Measurements from ENCODE around the gene TGFBR3.
A peak's percentile ranks its signal among the peaks of the same experiment; 100 is the strongest.
"Not testable (repeated sequence)": the region's sequence is repeated elsewhere in the genome, so short reads cannot be mapped to it uniquely, and the experiment has no call there.

TGFBR3 gene

DNA sequence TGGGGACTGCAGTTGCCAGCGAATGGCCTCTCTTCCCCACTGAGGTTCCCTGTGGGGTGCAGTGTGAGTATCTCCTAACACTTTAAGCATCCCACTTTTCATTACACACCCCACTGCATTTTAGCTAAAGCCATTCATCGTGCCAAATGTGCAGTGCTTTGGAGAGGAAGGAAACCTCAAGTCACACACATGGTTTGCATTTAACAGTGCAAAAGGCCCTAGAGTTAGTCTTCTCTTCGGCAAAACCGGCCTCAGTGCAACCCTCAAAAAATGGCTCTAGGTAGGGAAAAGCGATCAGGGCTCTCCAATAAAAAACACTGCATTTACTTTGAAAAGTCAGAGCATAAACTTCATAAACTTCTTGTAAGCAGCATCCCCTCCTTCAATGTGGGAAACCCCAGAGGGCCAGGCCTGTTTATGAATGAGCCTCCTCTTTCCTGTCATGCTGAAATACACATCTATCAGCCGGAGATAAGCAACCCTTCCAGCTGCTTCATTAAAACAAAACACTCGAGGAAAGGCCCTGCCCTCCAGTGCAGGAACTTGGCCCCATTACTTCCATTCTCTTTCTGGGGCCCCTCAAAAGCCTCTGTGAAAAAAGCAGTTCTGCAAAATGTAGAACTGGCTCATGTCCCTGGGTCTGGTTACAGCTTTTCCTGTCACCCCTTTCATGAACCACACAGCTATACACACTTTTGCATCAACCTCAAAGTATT, 201.3 kb downstream of the TGFBR3 start:
- no peak for DNase-seq (ENCODE audit: low read depth in 2 of 2)

DNA sequence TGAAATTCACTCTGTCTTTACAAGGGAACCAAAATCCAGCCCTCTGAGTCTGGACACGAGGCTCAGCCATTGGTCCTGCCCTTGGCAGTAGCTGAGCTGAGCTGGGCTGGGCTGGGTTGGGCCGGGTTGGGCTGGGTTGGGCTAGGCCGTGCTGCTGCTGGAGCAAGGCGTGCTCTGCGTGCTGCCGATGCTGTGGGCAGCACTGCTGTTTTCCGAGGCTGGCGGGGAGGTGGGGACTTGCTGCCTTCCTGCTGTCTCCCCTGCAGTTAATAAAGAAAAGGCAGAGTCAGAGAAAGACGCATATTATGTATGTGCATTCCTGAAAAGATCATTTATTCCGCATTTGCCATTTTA, 202.4 kb downstream of the TGFBR3 start:
- no peak for DNase-seq (ENCODE audit: low read depth in 2 of 2)

DNA sequence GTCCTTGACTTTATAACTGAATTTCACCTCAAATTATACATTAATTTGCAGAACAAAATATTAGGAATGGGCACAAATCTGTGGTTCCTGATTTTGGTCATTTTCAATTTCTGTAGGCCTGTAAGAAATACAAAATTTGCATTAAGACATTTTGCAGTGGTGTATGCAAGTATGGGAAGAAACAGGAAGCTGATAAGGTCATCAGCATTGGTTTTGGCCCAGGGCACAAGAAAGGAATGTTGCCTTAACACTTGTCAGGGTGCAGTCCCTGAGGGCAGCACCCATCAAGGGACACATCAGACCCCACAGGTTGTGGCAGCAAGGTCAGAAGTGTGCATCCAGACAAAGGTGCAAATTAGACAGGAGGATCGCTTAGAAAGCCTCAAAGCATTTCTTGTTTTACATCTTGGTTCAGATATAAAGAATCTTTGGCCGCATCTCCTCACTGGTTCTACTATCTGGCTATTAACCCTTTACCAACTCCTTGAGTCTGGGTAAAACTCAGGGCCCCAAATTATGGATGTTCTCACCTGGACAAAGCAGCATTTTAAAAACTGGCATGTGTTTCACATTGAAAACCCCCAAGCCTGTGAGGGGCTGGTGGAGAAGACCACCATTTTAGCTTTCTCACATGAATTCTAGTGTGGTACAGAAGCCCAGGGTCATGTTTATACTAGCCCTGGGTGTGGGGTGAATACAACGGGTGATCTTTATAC, 202.9 kb downstream of the TGFBR3 start:
- DNase-seq (ENCODE audit: low read depth in 2 of 2): no peak

DNA sequence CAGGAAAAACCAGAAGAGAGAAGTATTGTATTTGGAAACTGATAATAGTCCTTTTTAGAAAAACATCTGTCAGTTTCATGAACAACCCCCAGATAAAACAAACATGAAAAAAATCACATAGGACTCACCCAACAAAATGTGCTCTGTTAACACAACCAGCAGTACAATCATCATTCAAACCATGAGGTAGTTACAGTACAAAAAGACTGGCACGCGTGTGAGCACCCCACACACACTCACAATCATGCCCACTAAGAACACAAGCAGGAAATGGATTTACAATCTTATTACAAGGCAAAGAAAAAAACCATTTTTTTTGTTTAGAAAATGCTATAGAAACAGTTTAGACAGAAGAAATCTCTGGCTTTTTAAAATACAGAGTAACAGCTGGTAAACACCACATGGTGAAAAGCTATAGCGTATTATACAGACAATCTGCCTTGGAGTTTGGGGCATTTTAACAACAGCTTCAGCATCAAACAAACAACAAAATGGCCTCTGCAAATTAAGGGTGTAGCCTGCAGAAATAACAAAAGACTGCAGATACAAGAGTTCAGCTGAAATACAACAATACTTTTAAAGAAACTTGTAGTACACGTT, 205.3 kb downstream of the TGFBR3 start:
- DNase-seq (ENCODE audit: low read depth in 2 of 2): no peak

DNA sequence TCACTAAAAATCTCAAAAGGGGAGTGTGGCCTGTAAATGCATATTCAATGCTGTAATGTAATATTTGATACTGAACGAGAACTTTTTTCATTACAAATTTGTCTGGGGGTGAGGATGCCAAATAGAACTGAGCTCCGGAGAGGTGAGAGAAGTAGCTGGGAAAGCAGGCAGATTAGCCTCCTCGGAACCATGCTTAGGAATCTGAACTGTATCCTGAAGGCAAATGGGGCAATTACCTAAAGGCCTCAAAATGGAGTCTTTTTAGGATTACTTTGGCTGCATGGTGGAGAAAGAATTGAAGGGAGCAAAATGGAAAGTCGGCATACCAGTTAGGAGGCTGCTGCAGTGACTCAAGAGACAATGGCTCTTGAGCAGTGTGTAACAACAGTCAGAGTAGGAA, 206.5 kb downstream of the TGFBR3 start:
- no peak for DNase-seq (ENCODE audit: low read depth in 2 of 2)

DNA sequence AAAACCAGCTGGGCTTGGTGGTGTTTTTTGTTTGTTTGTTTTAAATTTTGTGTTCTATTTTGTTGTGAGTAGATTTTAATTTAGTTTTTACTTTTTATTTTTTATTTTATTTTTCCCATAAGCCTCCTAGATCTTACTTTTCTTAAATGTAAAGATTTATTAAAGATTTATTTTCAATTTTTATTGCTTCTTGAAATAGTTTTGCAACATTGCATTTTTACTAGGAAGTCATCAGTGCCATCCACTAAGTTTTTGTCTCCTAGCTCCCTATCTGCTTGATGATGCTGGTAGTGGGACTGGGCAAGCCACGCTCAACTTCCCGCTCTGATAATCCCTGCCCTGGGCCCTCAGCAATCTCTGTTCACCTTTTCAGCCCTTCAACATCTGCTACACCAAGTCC, 209.9 kb downstream of the TGFBR3 start:
- no peak for DNase-seq (ENCODE audit: low read depth in 2 of 2)

DNA sequence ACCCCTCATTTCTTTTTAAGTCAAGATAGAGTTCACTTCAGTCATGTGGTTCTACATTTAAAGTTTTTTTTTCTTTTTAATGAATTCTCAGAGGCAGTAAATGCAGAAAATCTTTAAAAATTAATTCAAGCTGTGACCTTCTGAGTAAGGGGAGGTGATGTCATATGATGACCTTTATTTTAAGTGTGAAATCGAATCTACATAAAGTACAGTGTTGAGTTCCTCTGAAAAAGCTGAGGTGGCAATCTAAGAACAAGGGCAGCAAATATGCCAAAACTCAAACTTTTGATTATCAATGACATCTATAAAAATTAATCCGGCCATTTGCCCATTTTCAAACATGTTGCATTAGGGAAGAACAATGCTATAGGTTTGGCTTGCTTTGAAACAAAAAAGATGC, 211.8 kb downstream of the TGFBR3 start:
- DNase-seq (ENCODE audit: low read depth in 2 of 2): no peak

DNA sequence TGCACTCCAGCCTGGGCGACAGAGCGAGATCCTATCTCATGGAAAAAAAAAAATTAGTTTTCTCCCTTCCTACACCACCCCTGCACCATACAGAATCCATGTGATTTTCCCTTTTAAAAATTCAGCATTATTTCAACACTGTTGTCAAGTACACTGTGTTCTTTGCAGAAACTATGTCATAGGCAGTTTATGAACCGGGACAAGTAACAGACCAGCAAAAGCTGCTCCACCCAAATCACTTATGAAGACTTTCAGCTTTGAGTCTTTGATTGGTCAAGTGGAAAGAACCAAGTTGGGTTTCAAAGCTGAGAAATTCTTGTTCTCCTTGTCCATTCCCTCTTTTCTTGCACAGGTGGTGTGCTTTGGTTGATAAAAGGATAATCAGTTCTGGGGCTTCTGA, 212.3 kb downstream of the TGFBR3 start:
- DNase-seq (ENCODE audit: low read depth in 2 of 2): no peak

DNA sequence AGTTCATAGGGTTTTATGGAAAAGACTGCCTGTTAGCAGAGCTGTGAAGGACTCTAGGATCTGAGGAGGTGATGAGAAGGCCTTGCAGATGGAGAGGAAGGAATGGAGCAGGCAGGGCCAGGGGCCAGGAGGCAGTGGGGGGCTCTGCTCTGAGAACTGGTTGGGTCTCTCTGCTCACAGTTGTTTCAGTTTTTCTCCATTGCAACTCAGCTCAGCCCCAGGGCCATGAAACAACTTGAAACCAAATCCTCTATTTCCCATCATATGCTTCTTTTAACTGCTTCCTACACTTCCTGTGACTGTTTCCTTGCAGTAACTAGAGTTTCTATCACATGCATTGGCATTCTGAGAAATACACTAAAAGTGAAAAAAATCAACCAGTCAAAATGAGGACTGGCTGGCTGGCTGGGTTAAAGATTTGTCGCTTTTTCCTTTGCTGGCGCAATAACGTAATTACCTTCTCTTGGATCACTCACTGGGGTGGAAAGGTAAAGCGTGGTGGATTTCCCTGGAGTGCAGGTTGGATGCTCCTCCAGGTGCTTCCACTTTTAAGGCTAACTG, 213.3 kb downstream of the TGFBR3 start:
- DNase-seq (ENCODE audit: low read depth in 2 of 2): peak; percentile 18 to 36

DNA sequence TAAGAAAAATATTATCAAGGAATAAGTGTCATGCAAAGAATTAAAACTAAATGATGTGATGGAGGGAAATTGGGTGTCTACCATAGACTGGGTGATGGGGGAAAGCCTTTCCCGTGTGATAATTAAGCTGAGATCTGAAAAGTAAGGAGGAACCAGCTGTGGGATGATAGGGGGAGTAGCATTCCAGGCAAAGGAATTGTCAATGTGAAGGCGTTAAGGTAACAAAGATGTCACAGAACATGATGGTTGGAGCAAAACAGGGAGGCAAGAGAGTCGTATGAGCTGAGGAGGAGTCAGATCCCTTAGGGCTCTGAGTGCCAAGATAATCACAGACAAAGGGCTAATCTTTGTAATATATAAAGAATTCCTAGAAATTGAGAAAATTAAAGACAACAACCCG, 215.2 kb downstream of the TGFBR3 start:
- no peak for DNase-seq (ENCODE audit: low read depth in 2 of 2)

DNA sequence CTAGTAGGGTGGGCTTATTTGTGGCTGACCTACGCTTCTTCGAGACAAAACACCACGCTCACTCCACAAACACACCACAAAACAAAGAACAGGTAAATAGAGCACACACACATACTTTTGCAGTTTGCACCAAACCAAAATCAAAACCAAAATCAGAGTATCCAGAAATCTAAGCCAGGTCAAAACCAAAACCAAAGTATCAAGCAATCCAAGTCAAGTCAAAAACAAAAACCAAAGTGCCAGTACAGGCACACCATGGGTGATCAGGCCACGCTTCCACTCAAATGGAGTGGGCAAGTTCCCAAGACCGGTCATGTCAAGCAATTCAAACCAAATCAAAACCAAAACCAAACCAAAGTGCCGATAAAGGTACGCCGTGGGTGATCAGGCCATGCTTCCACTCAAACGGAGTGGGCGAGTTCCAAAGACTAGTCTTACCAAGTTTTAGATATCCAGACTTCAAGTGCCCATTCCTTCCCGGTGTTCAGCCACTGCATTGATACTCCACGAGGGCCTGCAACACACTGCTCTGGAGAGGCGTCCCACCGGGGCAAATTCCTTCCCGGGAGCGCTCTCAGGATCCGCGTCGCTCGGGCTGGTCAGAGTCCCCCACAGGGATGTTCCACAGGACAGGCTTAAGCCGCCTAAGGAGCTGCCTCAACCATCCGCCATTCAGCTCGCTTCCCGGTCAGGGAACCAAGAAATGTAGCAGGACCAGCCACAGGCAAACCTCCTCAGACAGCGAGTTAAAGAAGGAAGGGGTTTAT, 216.2 kb downstream of the TGFBR3 start:
- DNase-seq (ENCODE audit: low read depth in 2 of 2): no peak

DNA sequence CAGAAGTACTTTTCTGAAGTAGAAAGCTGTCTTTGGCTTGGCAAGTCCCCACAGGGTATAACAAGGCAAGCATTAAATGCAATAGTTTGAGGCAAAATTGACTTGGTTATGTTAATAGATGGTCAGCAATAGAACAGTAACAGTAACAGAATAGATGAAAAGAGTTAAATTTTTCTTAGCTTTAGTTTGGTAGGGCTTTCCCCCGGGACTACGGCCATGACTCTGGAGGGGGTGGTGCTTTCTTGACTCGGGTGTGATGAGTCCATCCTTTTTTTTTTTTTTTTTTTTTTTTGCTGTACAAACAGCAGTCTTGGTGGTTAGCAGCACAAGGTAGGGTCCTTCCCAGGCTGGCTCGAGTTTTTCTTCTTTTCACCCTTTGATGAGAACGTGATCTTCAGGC, 219.3 kb downstream of the TGFBR3 start:
- not testable (repeated sequence) for DNase-seq (ENCODE audit: low read depth in 2 of 2)

DNA sequence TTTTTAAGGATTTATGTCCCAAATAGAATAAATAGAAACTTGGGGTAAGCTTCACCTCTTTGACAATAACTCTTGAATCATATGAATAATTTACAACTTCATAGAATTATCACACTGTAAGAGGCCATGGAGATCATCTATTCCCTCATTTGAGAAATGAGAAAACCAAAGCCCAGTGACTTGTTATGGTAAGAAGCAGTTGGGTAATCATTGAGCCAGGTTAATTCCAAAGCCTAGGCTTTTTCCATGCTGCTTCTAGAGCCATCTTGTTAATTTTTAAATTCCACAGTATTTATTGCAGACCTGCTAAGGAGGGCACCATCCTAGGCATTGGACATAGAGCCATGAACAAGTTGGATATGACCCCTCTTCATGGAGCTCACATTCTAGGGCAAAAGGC, 224.8 kb downstream of the TGFBR3 start:
- no peak for DNase-seq (ENCODE audit: low read depth in 2 of 2)

DNA sequence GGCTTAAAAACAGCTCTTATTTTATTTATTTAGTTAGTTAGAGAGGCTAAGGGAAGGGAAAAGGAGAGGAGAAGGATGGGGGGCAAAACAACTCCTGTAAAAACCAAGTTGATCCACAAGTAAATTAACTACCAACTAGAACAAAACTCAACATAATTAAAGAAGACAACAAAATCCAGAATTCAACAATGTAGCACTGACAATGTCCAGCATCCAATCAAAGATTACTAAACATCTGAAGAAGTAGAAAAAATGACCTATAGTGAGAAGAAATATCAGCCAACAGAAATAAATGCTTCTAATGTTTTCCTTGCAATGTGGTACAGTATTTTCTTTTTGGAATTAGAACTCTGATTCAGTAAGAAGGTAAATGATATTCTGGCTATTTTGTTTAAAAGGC, 225.2 kb downstream of the TGFBR3 start:
- DNase-seq (ENCODE audit: low read depth in 2 of 2): no peak

DNA sequence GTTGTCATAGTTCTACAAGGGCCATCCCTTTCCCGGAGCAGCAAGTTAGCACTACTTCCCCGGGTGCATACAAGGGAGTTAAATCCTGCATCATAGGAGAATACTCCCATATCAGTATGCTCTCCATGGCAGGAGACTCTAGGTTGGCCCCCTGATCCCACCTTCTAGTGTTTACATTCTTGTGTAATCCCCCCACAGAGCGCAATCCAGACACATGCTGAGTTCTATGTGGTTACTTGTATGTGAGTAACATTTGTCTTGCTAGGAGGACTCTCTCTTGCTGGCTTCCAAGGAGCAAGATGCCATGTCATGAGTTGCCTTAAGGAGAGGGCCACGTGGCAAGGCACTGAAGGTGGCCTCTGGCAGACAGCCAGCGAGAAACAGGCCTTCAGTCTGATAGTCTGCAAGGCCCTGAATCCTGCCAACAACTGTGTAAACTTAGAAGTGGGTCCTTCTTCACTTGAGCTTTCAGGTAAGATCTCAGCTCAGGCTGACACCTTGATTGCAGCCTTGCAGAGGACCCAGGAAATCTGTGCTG, 230.0 kb downstream of the TGFBR3 start:
- no peak for DNase-seq (ENCODE audit: low read depth in 2 of 2)

DNA sequence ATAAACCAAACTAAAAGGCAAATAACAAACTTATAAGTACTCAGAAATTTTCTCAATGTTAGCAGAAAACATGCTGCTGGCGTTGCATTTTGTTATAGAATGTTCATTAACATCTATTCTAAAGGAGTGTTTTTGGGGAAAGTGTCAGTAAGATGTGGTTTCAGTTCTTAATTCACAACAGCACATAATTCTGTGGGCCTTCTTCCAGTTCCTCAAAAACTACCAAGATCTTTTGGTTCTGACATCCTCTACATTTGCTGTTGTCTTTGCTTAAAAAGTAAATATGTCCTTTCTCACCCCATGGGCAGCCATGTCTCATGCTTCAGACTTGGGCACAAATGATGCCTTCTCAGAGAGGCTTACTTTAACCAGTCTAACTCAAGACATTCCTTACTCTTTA, 232.8 kb downstream of the TGFBR3 start:
- DNase-seq (ENCODE audit: low read depth in 2 of 2): no peak

DNA sequence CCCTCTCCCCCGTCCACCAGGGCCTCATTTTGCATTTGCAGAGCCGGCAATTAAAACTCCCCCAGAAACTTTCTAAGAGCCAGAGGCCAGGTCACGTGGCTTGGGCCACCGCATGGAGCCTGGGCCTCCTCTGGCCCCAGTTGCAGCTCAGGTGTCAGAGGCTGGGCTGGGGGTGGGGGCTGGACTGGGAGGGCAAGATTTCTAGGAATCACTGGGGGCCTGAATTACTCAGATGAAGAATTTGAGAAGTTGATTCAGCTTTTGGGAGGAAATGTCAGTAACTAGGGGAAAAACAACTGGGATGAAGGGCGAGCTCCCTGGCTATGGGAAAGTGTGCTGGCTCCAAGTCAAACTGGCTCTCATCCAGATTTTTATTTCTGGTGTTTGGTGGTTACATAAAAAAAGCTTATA, 234.3 kb downstream of the TGFBR3 start:
- no peak for DNase-seq (ENCODE audit: low read depth in 2 of 2)

DNA sequence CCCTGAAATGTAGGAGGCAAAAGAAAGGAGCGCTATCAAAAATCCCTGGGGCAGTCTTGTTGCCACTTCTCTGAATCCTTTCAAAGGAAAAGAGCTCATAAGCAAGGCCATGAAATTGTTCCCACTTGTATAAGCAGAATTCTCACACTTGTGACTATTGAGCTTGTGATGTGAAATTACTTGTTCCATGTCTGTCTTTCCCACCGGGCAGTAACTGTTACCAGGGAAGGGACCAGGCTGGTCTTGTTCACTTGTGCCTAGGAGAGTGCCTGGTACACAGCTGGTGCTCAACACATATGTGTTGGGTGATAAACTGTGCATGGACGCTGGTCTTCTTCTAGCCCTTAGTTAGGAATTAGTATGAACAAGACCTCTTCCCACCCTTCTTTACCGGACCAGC, 234.7 kb downstream of the TGFBR3 start:
- no peak for DNase-seq (ENCODE audit: low read depth in 2 of 2)

DNA sequence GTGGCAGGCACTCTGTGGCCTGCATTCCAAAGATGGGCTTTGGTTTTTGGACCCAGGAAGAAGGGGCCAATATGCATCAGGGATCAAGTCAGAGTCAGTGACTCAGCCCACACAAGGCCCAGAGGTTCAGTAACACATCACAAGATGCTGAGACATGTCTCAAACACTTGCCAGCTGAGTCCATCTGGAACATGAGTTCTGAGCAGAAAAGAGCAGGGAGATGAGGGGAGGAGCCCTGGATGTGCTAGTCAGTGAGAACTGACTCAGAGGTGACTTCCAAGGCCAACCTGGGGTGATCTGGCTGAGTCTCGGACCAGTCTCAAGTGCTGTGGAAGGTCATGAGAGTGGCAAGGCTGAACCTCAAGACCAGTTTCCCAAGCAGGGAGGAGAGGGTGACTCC, 235.2 kb downstream of the TGFBR3 start:
- no peak for DNase-seq (ENCODE audit: low read depth in 2 of 2)

DNA sequence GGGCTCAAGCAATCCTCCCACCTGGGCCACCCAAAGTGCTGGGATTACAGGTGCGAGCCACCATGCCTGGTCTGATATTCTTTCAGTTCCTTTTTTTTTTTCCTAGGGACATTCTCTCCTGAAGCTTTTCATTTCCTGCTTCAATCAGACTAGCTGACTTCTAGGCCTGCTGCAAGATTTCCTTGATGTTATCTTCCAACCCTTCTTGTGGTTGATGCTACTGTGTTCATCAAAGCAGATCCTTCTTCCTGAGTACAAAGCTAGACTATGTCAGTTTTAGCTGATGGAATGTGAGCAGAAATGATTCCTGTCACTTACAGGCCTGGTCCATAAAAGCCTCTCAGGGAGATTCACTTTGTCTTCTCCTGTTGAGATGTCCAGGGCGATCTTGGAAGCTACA, 238.9 kb downstream of the TGFBR3 start:
- no peak for DNase-seq (ENCODE audit: low read depth in 2 of 2)

DNA sequence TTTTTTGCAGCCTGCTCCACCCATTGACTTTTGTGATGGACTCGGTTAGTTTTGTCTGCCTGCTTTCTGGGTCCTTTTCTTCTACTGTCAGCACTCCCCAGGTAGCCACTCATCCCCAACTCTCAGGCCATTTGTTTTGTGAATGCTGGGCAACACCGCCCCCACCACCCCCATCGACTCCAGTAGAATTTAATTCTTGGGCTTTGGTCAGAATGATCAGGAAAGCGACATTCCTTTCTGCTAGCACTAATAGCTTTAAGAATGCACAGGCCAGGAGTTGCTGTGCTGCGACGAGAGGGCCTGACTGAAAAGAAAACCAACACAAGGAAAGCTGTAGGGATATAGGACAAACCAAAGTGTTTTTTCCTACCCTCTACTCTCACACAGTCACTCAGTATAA, 240.9 kb downstream of the TGFBR3 start:
- no peak for DNase-seq (ENCODE audit: low read depth in 2 of 2)

DNA sequence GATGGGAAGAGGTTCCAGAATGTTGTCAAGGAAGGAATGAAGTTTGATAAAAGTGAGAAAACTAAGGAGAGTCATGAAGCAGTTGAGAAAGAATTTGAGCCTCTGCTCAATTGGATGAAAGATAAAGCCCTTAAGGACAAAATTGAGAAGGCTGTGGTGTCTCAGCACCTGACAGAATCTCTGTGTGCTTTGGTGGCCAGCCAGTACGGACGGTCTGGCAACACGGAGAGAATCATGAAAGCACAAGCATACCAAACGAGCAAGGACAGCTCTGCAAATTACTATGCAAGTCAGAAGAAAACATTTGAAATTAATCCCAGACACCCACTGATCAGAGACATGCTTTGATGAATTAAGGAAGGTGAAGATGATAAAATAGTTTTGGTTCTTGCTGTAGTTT, 242.5 kb downstream of the TGFBR3 start:
- no peak for DNase-seq (ENCODE audit: low read depth in 2 of 2)

Data from stimulated activated CD4-positive, alpha-beta T cell treated with anti-CD3 and anti-CD28 coated beads, Interleukin-15, amount 100 ng/mL, for 48 hours (primary cell).